Measurements from ENCODE around the gene ALMS1.

ALMS1 gene

GRCh38 chr2:73414696-73415095 is 29.1 kb downstream of the ALMS1 start:
- no peak for DNase-seq (ENCODE audit: low read depth)
- TF ChIP-seq CTCF (IDR thresholded peaks at IDR 0.05; ENCODE audit: control insufficient read depth, insufficient read depth, low read depth, low read length, missing control alignments): no peak
- H3K4me3 ChIP-seq (ENCODE audit: control insufficient read depth, low read depth, low read length): no peak overlapping the region

DNA sequence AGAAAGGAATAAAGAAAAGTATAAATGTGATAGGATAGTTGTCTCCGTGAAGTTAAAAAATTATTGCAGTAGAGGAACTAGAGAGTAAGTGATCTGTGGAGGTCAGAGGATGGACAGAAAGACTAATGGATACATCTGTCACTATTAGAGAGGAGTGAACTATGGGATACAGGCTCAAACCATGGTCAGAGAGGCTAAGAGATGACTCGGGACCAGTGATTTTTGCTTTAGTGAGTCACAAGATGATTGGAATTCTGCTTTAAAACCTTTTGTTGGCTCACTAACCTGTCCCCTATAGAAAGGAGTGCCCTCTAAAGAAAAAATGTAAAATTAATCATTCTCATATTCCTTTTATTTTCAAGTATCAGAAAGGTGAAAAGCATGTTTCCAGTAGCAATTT is 30.3 kb downstream of the ALMS1 start:
- DNase-seq (ENCODE audit: low read depth): no peak
- TF ChIP-seq CTCF (IDR thresholded peaks at IDR 0.05; ENCODE audit: control insufficient read depth, insufficient read depth, low read depth, low read length, missing control alignments): no peak
- H3K4me3 ChIP-seq (ENCODE audit: control insufficient read depth, low read depth, low read length): no peak overlapping the region

DNA sequence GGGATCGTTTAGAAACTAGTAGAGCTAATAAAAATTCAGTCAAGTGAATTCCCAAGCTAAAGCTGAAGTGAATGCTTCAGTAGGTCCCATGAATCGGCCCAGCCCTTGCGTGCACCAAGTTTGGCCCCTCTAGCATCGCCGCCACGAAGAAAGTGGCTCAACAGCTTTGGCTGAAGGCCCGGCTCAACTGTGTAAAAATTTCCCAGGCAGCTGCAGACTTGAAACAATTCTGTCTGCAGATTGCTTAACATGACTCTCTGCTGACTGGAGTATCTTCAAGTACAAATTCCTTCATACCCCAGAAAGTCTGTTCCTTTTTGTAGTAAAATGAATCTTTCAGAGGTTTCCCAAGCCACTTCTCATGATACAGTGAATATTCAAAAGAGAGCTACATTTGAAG is 32.7 kb downstream of the ALMS1 start:
- peak; percentile 87 for DNase-seq (ENCODE audit: low read depth)
- H3K4me3 ChIP-seq (ENCODE audit: control insufficient read depth, low read depth, low read length): no peak overlapping the region
- no peak for TF ChIP-seq CTCF (IDR thresholded peaks at IDR 0.05; ENCODE audit: control insufficient read depth, insufficient read depth, low read depth, low read length, missing control alignments)

- DNase-seq (ENCODE audit: low read depth): no peak
- no peak for TF ChIP-seq CTCF (IDR thresholded peaks at IDR 0.05; ENCODE audit: control insufficient read depth, insufficient read depth, low read depth, low read length, missing control alignments)
- H3K4me3 ChIP-seq (ENCODE audit: control insufficient read depth, low read depth, low read length): no peak overlapping the region
These were observed 38.3 kb downstream of the ALMS1 start for GRCh38 chr2:73423913-73424312.

- no peak overlapping the region for H3K4me3 ChIP-seq (ENCODE audit: control insufficient read depth, low read depth, low read length)
- no peak for TF ChIP-seq CTCF (IDR thresholded peaks at IDR 0.05; ENCODE audit: control insufficient read depth, insufficient read depth, low read depth, low read length, missing control alignments)
- DNase-seq (ENCODE audit: low read depth): no peak
These were observed 40.5 kb downstream of the ALMS1 start for GRCh38 chr2:73426176-73426575.

DNA sequence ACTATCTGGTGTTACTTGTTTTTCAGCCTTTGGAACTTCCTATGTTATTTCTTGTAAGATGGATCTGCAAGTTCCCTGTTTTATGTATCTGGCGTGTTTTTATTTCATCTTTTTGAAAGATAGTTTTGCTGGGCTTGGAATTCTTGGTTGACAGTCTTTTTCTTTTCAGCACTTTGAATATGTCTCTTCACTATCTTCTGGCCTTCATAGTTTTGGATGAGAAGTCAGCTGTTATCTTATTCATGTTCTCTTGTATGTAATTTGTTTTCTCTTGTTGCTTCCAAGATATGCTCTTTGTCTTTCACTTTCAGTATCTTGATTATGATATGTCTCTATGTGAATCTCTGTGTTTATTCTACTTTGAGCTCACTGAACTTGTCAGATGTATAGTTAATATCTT is 50.4 kb downstream of the ALMS1 start:
- no peak overlapping the region for H3K4me3 ChIP-seq (ENCODE audit: control insufficient read depth, low read depth, low read length)
- no peak for DNase-seq (ENCODE audit: low read depth)
- TF ChIP-seq CTCF (IDR thresholded peaks at IDR 0.05; ENCODE audit: control insufficient read depth, insufficient read depth, low read depth, low read length, missing control alignments): no peak

DNA sequence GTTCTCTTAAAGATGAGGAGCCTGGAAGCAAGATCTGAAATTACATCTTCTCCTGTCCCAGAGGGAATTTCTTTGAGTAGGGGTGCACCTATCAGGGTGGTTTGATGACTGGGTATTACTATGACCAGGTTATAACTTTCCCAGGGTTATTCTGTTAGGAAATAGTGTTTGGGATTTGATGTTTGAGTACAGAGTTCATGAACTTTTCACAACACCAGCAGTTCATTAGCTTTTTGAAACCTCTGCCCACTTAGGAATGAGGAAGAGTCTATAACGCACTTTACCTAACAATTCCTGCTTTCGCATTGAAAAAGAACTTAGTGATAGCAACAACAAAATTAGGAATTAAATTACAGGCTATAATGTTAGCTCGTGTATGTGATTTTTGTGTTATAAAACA is 58.6 kb downstream of the ALMS1 start:
- TF ChIP-seq CTCF (IDR thresholded peaks at IDR 0.05; ENCODE audit: control insufficient read depth, insufficient read depth, low read depth, low read length, missing control alignments): no peak
- H3K4me3 ChIP-seq (ENCODE audit: control insufficient read depth, low read depth, low read length): no peak overlapping the region
- DNase-seq (ENCODE audit: low read depth): no peak

Data from AG09309 (cell line).